GM12878 (cell line): ENCODE data around the gene HSD3B1. TPM values are rescaled to one million over a fixed set of nuclear protein-coding genes. Genes with fewer than 3 reads are reported as not detected.

Experiments used
- ATAC-seq: fragments of 200-7000 bp; cut with Tn5 transposase; 3 replicates; pipeline ENCODE4 v1.9.1; 2020; ENCODE audit warnings: mild to moderate bottlenecking, moderate library complexity
- BruUV-seq: library from RNA; stranded (reverse); fragments of 400-500 nt; replicated peaks from 2 replicates; lab custom pipeline; 2021; lab: Mats Ljungman, UMichigan
- CTCF ChIA-PET: fragments of 300-600 bp; sonication (Branson Sonifier 250); formaldehyde crosslinking; extraction: SDS; loops from one replicate; lab custom pipeline; 2021; ENCODE audit warnings: inconsistent platforms; lab: Yijun Ruan, JAX
- POLR2A ChIA-PET: fragments of 350-600 bp; formaldehyde crosslinking; extraction: SDS; loops from one replicate; lab custom pipeline; 2021; ENCODE audit warnings: inconsistent platforms; lab: Charles Lee
- RAD21 ChIA-PET: fragments of 300-600 bp; sonication (Branson Sonifier 250); formaldehyde crosslinking; loops from one replicate; lab custom pipeline; 2023; ENCODE audit warnings: antibody characterized with exemption; ENCODE audit not compliant: unreplicated experiment; lab: Charles Lee
- SMC1A ChIA-PET: fragments of 300-600 bp; sonication (Branson Sonifier 250); formaldehyde crosslinking; loops from one replicate; lab custom pipeline; 2023; ENCODE audit not compliant: unreplicated experiment, uncharacterized antibody; lab: Charles Lee
- DNase-seq: peaks from one replicate; pipeline ENCODE4 v3.0.0-alpha.2; 2011; ENCODE audit warnings: low read depth, low spot score
- FAIRE-seq: peaks from 3 replicates; lab custom pipeline; 2011; peaks lifted over from hg19 to GRCh38; lab: Jason Lieb, UNC
- H2AFZ ChIP-seq: 2 replicates; pipeline ENCODE4 v1.6.0; 2011; ENCODE audit warnings: low read depth, low read length, control low read depth; ENCODE audit not compliant: control insufficient read depth
- H3K27ac ChIP-seq: 2 replicates; pipeline ENCODE4 v1.5.1; 2011; ENCODE audit warnings: control low read depth; ENCODE audit not compliant: control insufficient read depth, insufficient read depth
- H3K27me3 ChIP-seq, 2 experiments: replicated peaks in 1 of 2; 2 replicates each; pipeline versions ENCODE4 v1.6.0 to v1.6.1; 2011; ENCODE audit warnings: low read length in 1 of 2; ENCODE audit not compliant: control insufficient read depth in 2 of 2, insufficient read depth in 2 of 2
- H3K36me3 ChIP-seq, 2 experiments: 2 replicates each; pipeline ENCODE4 v1.5.1; 2011; ENCODE audit warnings: low read length in 1 of 2; ENCODE audit not compliant: control insufficient read depth in 2 of 2, insufficient read depth in 2 of 2
- H3K4me1 ChIP-seq: 2 replicates; pipeline ENCODE4 v1.6.1; 2011; ENCODE audit warnings: mild to moderate bottlenecking, low read length, moderate library complexity, mixed read lengths; ENCODE audit not compliant: control insufficient read depth, insufficient read depth
- H3K4me2 ChIP-seq: 2 replicates; pipeline ENCODE4 v1.6.0; 2011; ENCODE audit warnings: control low read depth; ENCODE audit not compliant: control insufficient read depth, insufficient read depth
- H3K4me3 ChIP-seq: fragments of 200-600 bp; sonication (generic); 2 replicates; pipeline ENCODE4 v1.5.1; 2016
- H3K79me2 ChIP-seq: 2 replicates; pipeline ENCODE4 v1.6.0; 2011; ENCODE audit warnings: low read length; ENCODE audit not compliant: control insufficient read depth, insufficient read depth
- H3K9ac ChIP-seq: 2 replicates; pipeline ENCODE4 v1.8.0; 2011; ENCODE audit warnings: low read length, control low read depth, mixed read lengths; ENCODE audit not compliant: control insufficient read depth, insufficient read depth
- H3K9me3 ChIP-seq: replicated peaks from 3 replicates; pipeline ENCODE4 v1.5.1; 2011; ENCODE audit warnings: mild to moderate bottlenecking, low read length; ENCODE audit not compliant: control insufficient read depth, insufficient read depth
- H4K20me1 ChIP-seq: 2 replicates; pipeline ENCODE4 v1.6.0; 2011; ENCODE audit not compliant: control insufficient read depth, insufficient read depth
- BRCA1 ChIP-seq: IDR thresholded peaks from 2 replicates; pipeline ENCODE4 v1.6.1; 2011; ENCODE audit warnings: low read depth, low read length, improper control_type of control experiment
- HDAC2 ChIP-seq: fragments of 200-600 bp; sonication (generic); IDR thresholded peaks from 2 replicates; pipeline ENCODE4 v1.6.1; 2017
- MEF2B ChIP-seq: fragments of 450-650 bp; IDR thresholded peaks from 2 replicates; pipeline ENCODE4 v1.6.1; 2018; ENCODE audit warnings: mild to moderate bottlenecking, moderate library complexity; ENCODE audit not compliant: partially characterized antibody, poor library complexity, severe bottlenecking
- MTA3 ChIP-seq: IDR thresholded peaks from 2 replicates; pipeline ENCODE4 v1.6.1; 2012; ENCODE audit warnings: low read length, inconsistent platforms, borderline replicate concordance
- NFYB ChIP-seq: IDR thresholded peaks from 2 replicates; pipeline ENCODE4 v1.6.1; 2011; ENCODE audit warnings: low read depth, mild to moderate bottlenecking, low read length, improper control_type of control experiment, moderate library complexity; ENCODE audit not compliant: insufficient read depth
- PML ChIP-seq: IDR thresholded peaks from 2 replicates; pipeline ENCODE4 v1.6.1; 2012; ENCODE audit warnings: low read length, inconsistent platforms
- RBBP5 ChIP-seq: fragments of 200-600 bp; sonication (generic); conservative IDR thresholded peaks from 2 replicates; pipeline ENCODE4 v1.6.1; 2016
- SP1 ChIP-seq: IDR thresholded peaks from one replicate; pipeline ENCODE4 v1.6.1; 2011; ENCODE audit warnings: low read depth, low read length
- SRF ChIP-seq, 2 experiments: IDR thresholded peaks; 2 replicates each; pipeline ENCODE4 v1.6.1; 2011; ENCODE audit warnings: low read depth in 2 of 2, low read length in 2 of 2, mild to moderate bottlenecking in 1 of 2, moderate library complexity in 1 of 2
- STAT3 ChIP-seq: IDR thresholded peaks from 2 replicates; pipeline ENCODE4 v1.6.1; 2011; ENCODE audit warnings: low read depth, low read length, improper control_type of control experiment
- WGBS: methylation state at CpG from one replicate; pipeline ENCODE4 v1.1.6; 2016; ENCODE audit warnings: low lambda C conversion rate; ENCODE audit not compliant: insufficient replicate concordance, insufficient coverage; ENCODE audit errors: missing lambda C conversion rate; 5-methylcytosine and 5-hydroxymethylcytosine counted together
- in situ Hi-C: fragments of 300-500 bp; cut with MboI; formaldehyde crosslinking; loops from 9 replicates; pipeline ENCODE4 v1.14.3; 2018; ENCODE audit warnings: mixed read lengths
- intact Hi-C: fragments of 100-400 bp; cut with micrococcal nuclease; formaldehyde crosslinking; loops from one replicate; pipeline ENCODE4 v1.14.2; 2022; ENCODE audit not compliant: unreplicated experiment
- polyA plus RNA-seq, 11 experiments: library from polyadenylated mRNA; depleted of rRNA in 4 of 11; unstranded in 6 of 11; stranded (reverse) in 5 of 11; fragments of >200 nt; fragmentation: Nextera tagmentation in 4 of 11; fragmentation: Illumina TruSeq in 1 of 11; extraction: Ambion mirVana in 4 of 11; extraction: Trizol in 1 of 11; gene quantifications; 1 replicate in 1 of 11; 2 replicates in 10 of 11; pipeline versions ENCODE4 v1.2.1 to v1.2.3, GENCODE V29; 2011 to 2016; ENCODE audit warnings: inconsistent platforms in 2 of 11, missing spikeins in 2 of 11, low read depth in 1 of 11
- total RNA-seq, 4 experiments: library from RNA; depleted of rRNA in 3 of 4; stranded (reverse); fragments of >200 nt in 3 of 4; fragmentation: Illumina TruSeq in 1 of 4; extraction: Trizol in 1 of 4; gene quantifications; 2 replicates each; pipeline versions ENCODE4 v1.2.1 to v1.2.3, GENCODE V29; 2013 to 2021
- TF ChIP-seq, protein P1 (sequence below): fragments of 450-650 bp; formaldehyde crosslinking; IDR thresholded peaks from 2 replicates; pipeline ENCODE4 v1.4.0; 2022; ENCODE audit warnings: mild to moderate bottlenecking, moderate library complexity
- TF ChIP-seq, protein P2 (sequence below): IDR thresholded peaks from 2 replicates; pipeline ENCODE4 v1.6.1; 2012; ENCODE audit warnings: low read depth, low read length, improper control_type of control experiment
- TF ChIP-seq, protein P3 (sequence below): fragments of 450-650 bp; IDR thresholded peaks from 2 replicates; pipeline ENCODE4 v1.6.1; 2016; ENCODE audit warnings: mild to moderate bottlenecking
- TF ChIP-seq, protein P4 (sequence below): fragments of 450-650 bp; IDR thresholded peaks from 2 replicates; pipeline ENCODE4 v1.6.1; 2017; ENCODE audit warnings: mild to moderate bottlenecking, low read depth, inconsistent platforms; ENCODE audit not compliant: poor library complexity, severe bottlenecking
- TF ChIP-seq, protein P5 (sequence below): fragments of 450-650 bp; conservative IDR thresholded peaks from 2 replicates; pipeline ENCODE4 v1.6.1; 2017; ENCODE audit warnings: mild to moderate bottlenecking, moderate library complexity

Gene HSD3B1
- total and polyA plus RNA-seq, 10 of the 15 experiments (the other 5 are each of a cell fraction or from before 2014, with no cell fraction given) = not detected

DNA sequence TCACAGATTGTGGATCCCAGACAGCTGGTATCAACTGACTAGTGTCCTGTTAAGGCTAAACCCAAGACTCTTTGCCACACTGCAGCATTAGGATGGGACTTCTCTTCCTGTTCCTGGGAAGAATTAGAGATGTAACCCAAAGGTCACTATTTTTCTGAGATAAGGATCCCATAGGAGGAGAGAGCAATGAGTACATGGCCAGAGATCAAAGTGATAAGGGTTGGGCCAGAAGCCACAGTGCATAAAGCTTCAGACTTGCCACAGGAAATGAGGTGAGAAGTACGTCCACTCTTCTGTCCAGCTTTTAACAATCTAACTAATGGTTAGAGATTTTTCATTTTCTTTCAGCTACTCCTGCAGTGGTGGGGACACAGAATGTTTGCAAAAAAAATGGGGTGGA, at the start of gene HSD3B1 (continued):
- TF ChIP-seq, protein P1, sequence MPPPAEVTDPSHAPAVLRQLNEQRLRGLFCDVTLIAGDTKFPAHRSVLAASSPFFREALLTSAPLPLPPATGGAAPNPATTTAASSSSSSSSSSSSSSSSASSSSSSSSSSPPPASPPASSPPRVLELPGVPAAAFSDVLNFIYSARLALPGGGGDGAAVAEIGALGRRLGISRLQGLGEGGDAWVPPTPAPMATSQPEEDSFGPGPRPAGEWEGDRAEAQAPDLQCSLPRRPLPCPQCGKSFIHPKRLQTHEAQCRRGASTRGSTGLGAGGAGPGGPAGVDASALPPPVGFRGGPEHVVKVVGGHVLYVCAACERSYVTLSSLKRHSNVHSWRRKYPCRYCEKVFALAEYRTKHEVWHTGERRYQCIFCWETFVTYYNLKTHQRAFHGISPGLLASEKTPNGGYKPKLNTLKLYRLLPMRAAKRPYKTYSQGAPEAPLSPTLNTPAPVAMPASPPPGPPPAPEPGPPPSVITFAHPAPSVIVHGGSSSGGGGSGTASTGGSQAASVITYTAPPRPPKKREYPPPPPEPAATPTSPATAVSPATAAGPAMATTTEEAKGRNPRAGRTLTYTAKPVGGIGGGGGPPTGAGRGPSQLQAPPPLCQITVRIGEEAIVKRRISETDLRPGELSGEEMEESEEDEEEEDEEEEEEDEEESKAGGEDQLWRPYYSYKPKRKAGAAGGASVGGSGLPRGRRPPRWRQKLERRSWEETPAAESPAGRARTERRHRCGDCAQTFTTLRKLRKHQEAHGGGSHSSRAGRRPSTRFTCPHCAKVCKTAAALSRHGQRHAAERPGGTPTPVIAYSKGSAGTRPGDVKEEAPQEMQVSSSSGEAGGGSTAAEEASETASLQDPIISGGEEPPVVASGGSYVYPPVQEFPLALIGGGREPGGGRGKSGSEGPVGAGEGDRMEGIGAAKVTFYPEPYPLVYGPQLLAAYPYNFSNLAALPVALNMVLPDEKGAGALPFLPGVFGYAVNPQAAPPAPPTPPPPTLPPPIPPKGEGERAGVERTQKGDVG (CRISPR knock-in tag) = no peak
- TF ChIP-seq NFYB (no peak), STAT3 (no peak), MEF2B (no peak), SP1 (no peak)
- TF ChIP-seq, protein P2, sequence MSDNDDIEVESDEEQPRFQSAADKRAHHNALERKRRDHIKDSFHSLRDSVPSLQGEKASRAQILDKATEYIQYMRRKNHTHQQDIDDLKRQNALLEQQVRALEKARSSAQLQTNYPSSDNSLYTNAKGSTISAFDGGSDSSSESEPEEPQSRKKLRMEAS = no peak
- TF ChIP-seq, protein P3, sequence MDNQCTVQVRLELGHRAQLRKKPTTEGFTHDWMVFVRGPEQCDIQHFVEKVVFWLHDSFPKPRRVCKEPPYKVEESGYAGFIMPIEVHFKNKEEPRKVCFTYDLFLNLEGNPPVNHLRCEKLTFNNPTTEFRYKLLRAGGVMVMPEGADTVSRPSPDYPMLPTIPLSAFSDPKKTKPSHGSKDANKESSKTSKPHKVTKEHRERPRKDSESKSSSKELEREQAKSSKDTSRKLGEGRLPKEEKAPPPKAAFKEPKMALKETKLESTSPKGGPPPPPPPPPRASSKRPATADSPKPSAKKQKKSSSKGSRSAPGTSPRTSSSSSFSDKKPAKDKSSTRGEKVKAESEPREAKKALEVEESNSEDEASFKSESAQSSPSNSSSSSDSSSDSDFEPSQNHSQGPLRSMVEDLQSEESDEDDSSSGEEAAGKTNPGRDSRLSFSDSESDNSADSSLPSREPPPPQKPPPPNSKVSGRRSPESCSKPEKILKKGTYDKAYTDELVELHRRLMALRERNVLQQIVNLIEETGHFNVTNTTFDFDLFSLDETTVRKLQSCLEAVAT = no peak

DNA sequence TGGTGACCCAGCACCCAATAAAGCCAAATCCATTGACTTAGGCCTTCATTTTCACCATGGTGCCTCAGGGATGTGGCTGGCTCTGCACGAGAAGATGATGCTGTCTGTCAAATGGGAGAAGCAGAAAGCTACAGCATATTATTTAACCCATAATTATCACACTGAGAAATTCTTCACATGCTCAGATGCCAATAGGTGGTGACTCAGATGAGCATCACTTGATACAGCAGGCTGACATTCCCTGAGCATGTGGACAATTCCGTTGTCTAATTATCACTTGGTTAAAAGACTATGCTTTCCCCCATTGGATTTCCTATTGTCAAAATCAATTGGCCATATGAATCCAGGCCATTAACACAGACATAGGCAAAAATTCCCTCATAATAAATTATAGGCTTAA, 44.0 kb upstream of the HSD3B1 start:
- Histone ChIP-seq H3K9ac (no peak overlapping the region), H3K9me3 (no peaks in the 10 kb centered on the region), H2AFZ (no peak overlapping the region), H3K27ac (no peak overlapping the region), H3K79me2 (no peaks in the 10 kb centered on the region), H3K27me3 (no peaks in the 10 kb centered on the region), H3K4me1 (no peaks in the 10 kb centered on the region), H3K4me3 (no peak overlapping the region), H3K4me2 (no peak overlapping the region), H3K36me3 (no peaks in the 10 kb centered on the region), H4K20me1 (no peaks in the 10 kb centered on the region)
- intact Hi-C loops = no loop called here
- ChIA-PET CTCF (no interaction called here), SMC1A (interaction anchor here (1.4 kb wide), 1 partner anchor 90 kb away, joined by 4 read pairs; no protein-coding TSS in a partner anchor), POLR2A (no interaction called here), RAD21 (no interaction called here)
- WGBS = 71% methylated on average over 2 of the region's 2 CpGs
- no TSS peak for BruUV-seq
- ATAC-seq = no peak
- in situ Hi-C loops = no loop called here
- FAIRE-seq = no peak
- DNase-seq = no peak
- TF ChIP-seq, protein P4, sequence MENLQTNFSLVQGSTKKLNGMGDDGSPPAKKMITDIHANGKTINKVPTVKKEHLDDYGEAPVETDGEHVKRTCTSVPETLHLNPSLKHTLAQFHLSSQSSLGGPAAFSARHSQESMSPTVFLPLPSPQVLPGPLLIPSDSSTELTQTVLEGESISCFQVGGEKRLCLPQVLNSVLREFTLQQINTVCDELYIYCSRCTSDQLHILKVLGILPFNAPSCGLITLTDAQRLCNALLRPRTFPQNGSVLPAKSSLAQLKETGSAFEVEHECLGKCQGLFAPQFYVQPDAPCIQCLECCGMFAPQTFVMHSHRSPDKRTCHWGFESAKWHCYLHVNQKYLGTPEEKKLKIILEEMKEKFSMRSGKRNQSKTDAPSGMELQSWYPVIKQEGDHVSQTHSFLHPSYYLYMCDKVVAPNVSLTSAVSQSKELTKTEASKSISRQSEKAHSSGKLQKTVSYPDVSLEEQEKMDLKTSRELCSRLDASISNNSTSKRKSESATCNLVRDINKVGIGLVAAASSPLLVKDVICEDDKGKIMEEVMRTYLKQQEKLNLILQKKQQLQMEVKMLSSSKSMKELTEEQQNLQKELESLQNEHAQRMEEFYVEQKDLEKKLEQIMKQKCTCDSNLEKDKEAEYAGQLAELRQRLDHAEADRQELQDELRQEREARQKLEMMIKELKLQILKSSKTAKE = no peak
- TF ChIP-seq SRF (IDR thresholded peaks at IDR 0.05; ENCODE audit: low read depth in 2 of 2, low read length in 2 of 2) (no peak), HDAC2 (no peak), PML (no peak), RBBP5 (no peak), BRCA1 (no peak), MTA3 (no peak)
- TF ChIP-seq, protein P5, sequence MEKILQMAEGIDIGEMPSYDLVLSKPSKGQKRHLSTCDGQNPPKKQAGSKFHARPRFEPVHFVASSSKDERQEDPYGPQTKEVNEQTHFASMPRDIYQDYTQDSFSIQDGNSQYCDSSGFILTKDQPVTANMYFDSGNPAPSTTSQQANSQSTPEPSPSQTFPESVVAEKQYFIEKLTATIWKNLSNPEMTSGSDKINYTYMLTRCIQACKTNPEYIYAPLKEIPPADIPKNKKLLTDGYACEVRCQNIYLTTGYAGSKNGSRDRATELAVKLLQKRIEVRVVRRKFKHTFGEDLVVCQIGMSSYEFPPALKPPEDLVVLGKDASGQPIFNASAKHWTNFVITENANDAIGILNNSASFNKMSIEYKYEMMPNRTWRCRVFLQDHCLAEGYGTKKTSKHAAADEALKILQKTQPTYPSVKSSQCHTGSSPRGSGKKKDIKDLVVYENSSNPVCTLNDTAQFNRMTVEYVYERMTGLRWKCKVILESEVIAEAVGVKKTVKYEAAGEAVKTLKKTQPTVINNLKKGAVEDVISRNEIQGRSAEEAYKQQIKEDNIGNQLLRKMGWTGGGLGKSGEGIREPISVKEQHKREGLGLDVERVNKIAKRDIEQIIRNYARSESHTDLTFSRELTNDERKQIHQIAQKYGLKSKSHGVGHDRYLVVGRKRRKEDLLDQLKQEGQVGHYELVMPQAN = no peak
